GM23338 (cell line): ENCODE measurements around the gene MYCL. TPM values are rescaled to one million over a fixed set of nuclear protein-coding genes. Genes with fewer than 3 reads are reported as not detected.

ENCODE experiments used
- ATAC-seq: fragments of 200-7000 bp; cut with Tn5 transposase; 3 replicates; pipeline ENCODE4 v1.9.1; 2020
- DNase-seq: peaks from one replicate; pipeline ENCODE4 v3.0.0-alpha.2; 2015; ENCODE audit warnings: low spot score
- H2AFZ ChIP-seq: fragments of 200-600 bp; sonication (generic); 2 replicates; pipeline ENCODE4 v1.8.0; 2016; ENCODE audit warnings: antibody characterized with exemption, mild to moderate bottlenecking, moderate library complexity
- H3F3A ChIP-seq: fragments of 200-600 bp; sonication (generic); replicated peaks from 2 replicates; pipeline ENCODE4 v1.8.0; 2017; ENCODE audit warnings: antibody characterized with exemption, mixed run types, low read depth
- H3K27ac ChIP-seq: fragments of 200-600 bp; sonication (generic); 2 replicates; pipeline ENCODE4 v1.6.1; 2016; ENCODE audit warnings: low read depth
- H3K27me3 ChIP-seq: fragments of 200-600 bp; sonication (generic); 2 replicates; pipeline ENCODE4 v1.8.0; 2016; ENCODE audit warnings: mild to moderate bottlenecking, mixed run types, moderate library complexity; ENCODE audit not compliant: insufficient read depth
- H3K36me3 ChIP-seq: fragments of 200-600 bp; sonication (generic); 2 replicates; pipeline ENCODE4 v1.8.0; 2016; ENCODE audit warnings: mild to moderate bottlenecking; ENCODE audit not compliant: insufficient read depth
- H3K4me1 ChIP-seq: fragments of 200-600 bp; sonication (generic); 2 replicates; pipeline ENCODE4 v1.8.0; 2016; ENCODE audit warnings: mild to moderate bottlenecking, moderate library complexity; ENCODE audit not compliant: insufficient read depth
- H3K4me2 ChIP-seq: fragments of 200-600 bp; sonication (generic); 2 replicates; pipeline ENCODE4 v1.7.1; 2017; ENCODE audit warnings: mixed run types
- H3K4me3 ChIP-seq: fragments of 200-600 bp; sonication (generic); 2 replicates; pipeline ENCODE4 v1.6.1; 2016; ENCODE audit warnings: mixed run types
- H3K79me2 ChIP-seq: fragments of 200-600 bp; sonication (generic); replicated peaks from 2 replicates; pipeline ENCODE4 v1.8.0; 2017; ENCODE audit warnings: mild to moderate bottlenecking; ENCODE audit not compliant: insufficient read depth
- H3K9me2 ChIP-seq: fragments of 200-600 bp; sonication (generic); 2 replicates; pipeline ENCODE4 v1.8.0; 2017; ENCODE audit not compliant: insufficient read depth
- H4K20me1 ChIP-seq: fragments of 200-600 bp; sonication (generic); replicated peaks from 2 replicates; pipeline ENCODE4 v1.8.0; 2017; ENCODE audit warnings: mild to moderate bottlenecking; ENCODE audit not compliant: insufficient read depth
- H3K27ac Mint-ChIP-seq: 2 replicates; pipeline ENCODE4 v1.8.0; 2020; ENCODE audit warnings: inconsistent platforms, mild to moderate bottlenecking, moderate library complexity, mixed read lengths
- H3K27me3 Mint-ChIP-seq: 3 replicates; pipeline ENCODE4 v1.8.0; 2022; ENCODE audit warnings: low read depth, mild to moderate bottlenecking, moderate library complexity, mixed read lengths, inconsistent platforms; ENCODE audit not compliant: insufficient read depth, poor library complexity
- H3K36me3 Mint-ChIP-seq: 3 replicates; pipeline ENCODE4 v1.8.0; 2021; ENCODE audit warnings: low read depth, mild to moderate bottlenecking, inconsistent platforms, moderate library complexity, mixed read lengths
- H3K4me1 Mint-ChIP-seq: 3 replicates; pipeline ENCODE4 v1.8.0; 2020; ENCODE audit warnings: mild to moderate bottlenecking, inconsistent platforms, mixed read lengths
- H3K4me3 Mint-ChIP-seq: 3 replicates; pipeline ENCODE4 v1.8.0; 2021; ENCODE audit warnings: moderate library complexity, mild to moderate bottlenecking, inconsistent platforms, mixed read lengths
- H3K9me3 Mint-ChIP-seq: 3 replicates; pipeline ENCODE4 v1.8.0; 2020; ENCODE audit warnings: moderate library complexity, mild to moderate bottlenecking, inconsistent platforms, mixed read lengths
- CREB1 ChIP-seq: fragments of 250-450 bp; sonication (Bioruptor Pico); IDR thresholded peaks from 2 replicates; pipeline ENCODE4 v1.5.0; 2020; ENCODE audit warnings: low read depth, mild to moderate bottlenecking, moderate library complexity
- CTCF ChIP-seq, 2 experiments: fragments of 200-600 bp in 1 of 2; sonication (generic) in 1 of 2; conservative IDR thresholded peaks; 2 replicates each; pipeline versions ENCODE4 v1.5.1 to v1.6.1; 2016 to 2017; ENCODE audit warnings: antibody characterized with exemption in 2 of 2, low read depth in 2 of 2, mild to moderate bottlenecking in 2 of 2, moderate library complexity in 1 of 2
- ETS1 ChIP-seq: IDR thresholded peaks from 2 replicates; pipeline ENCODE4 v1.6.1; 2016; ENCODE audit warnings: antibody characterized with exemption
- EZH2 ChIP-seq: fragments of 200-600 bp; sonication (generic); IDR thresholded peaks from one replicate; pipeline ENCODE4 v1.8.0; 2017; ENCODE audit warnings: antibody characterized with exemption, mild to moderate bottlenecking, low read depth; ENCODE audit not compliant: unreplicated experiment
- EZH2phosphoT487 ChIP-seq: fragments of 200-600 bp; sonication (generic); IDR thresholded peaks from one replicate; pipeline ENCODE4 v1.8.1; 2018; ENCODE audit warnings: antibody characterized with exemption; ENCODE audit not compliant: unreplicated experiment
- JUNB ChIP-seq: IDR thresholded peaks from one replicate; pipeline ENCODE4 v1.6.1; 2016; ENCODE audit warnings: antibody characterized with exemption; ENCODE audit not compliant: unreplicated experiment
- NANOG ChIP-seq: IDR thresholded peaks from 2 replicates; pipeline ENCODE4 v1.6.1; 2016; ENCODE audit warnings: antibody characterized with exemption, borderline replicate concordance
- POLR2AphosphoS5 ChIP-seq: IDR thresholded peaks from 2 replicates; pipeline ENCODE4 v1.6.1; 2016; ENCODE audit warnings: antibody characterized with exemption, low read depth
- STAT1 ChIP-seq: IDR thresholded peaks from one replicate; pipeline ENCODE4 v1.6.1; 2016; ENCODE audit warnings: antibody characterized with exemption; ENCODE audit not compliant: unreplicated experiment
- ZNF114 ChIP-seq: fragments of 250-450 bp; sonication (Bioruptor Pico); IDR thresholded peaks from 2 replicates; pipeline ENCODE4 v1.5.0; 2020; ENCODE audit warnings: mild to moderate bottlenecking, moderate library complexity
- ZNF331 ChIP-seq: fragments of 250-450 bp; sonication (Bioruptor Pico); IDR thresholded peaks from 2 replicates; pipeline ENCODE4 v1.5.0; 2020; ENCODE audit warnings: low read depth, mild to moderate bottlenecking, moderate library complexity
- ZNF462 ChIP-seq: fragments of 250-450 bp; sonication (Bioruptor Pico); IDR thresholded peaks from 2 replicates; pipeline ENCODE4 v1.5.0; 2020; ENCODE audit warnings: mild to moderate bottlenecking, moderate library complexity
- polyA plus RNA-seq: library from polyadenylated mRNA; unstranded; fragments of >200 nt; fragmentation: Nextera tagmentation; extraction: Ambion mirVana; gene quantifications from 2 replicates; pipeline ENCODE4 v1.2.1, GENCODE V29; 2016
- total RNA-seq: library from RNA; depleted of rRNA; stranded (reverse); fragments of >200 nt; shearing (Covaris generic); gene quantifications from 2 replicates; pipeline ENCODE4 v1.2.3, GENCODE V29; 2014
- TF ChIP-seq, protein P1 (sequence below): IDR thresholded peaks from one replicate; pipeline ENCODE4 v1.6.1; 2018; ENCODE audit warnings: antibody characterized with exemption; ENCODE audit not compliant: unreplicated experiment

MYCL gene
- total and polyA plus RNA-seq, 2 experiments from 2014 or later: 8.2 to 41.1 TPM

DNA sequence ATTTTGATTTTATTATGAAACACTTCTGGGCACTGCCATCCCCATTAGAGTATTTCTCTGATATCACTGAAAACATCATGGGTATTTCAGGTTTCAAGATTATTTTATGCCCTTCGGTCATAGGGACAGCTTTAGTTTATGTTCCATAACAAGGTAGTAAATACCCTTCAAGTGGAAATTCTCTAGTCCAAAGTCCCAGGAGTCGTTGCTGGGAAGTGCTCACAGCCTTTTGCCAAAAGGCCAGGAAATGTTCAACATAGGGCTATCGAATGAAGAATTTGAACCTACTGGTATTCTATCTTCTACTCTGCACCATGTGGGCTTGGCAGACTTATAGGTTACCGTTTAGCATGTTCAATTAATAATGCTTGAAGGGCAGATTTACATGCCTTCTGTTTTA lies 45.5 kb upstream of the MYCL start:
- DNase-seq: no peak
- Histone ChIP-seq H3K79me2 (no peaks in the 10 kb centered on the region), H2AFZ (no peak overlapping the region), H3K4me2 (no peak overlapping the region), H3K4me1 (peaks cover 29% of the 10 kb centered on the region), H3K36me3 (no peaks in the 10 kb centered on the region), H4K20me1 (no peaks in the 10 kb centered on the region), H3K27ac (no peak overlapping the region), H3K27me3 (no peaks in the 10 kb centered on the region), H3K9me2 (no peaks in the 10 kb centered on the region), H3K4me3 (no peak overlapping the region), H3F3A (no peaks in the 10 kb centered on the region)
- 0 out of 3 replicates have a peak, but pooled peaks cover 4% of the 10 kb centered on the region for H3K9me3 Mint-ChIP-seq
- no peak overlapping the region for H3K27ac Mint-ChIP-seq
- no peak for TF ChIP-seq EZH2phosphoT487
- TF ChIP-seq ZNF331: no peak
- no peak for TF ChIP-seq NANOG
- no peak for TF ChIP-seq JUNB
- no peak for TF ChIP-seq CTCF (conservative IDR thresholded peaks at IDR 0.05; ENCODE audit: low read depth in 2 of 2)
- no peak for TF ChIP-seq STAT1
- TF ChIP-seq POLR2AphosphoS5: no peak
- TF ChIP-seq ZNF114: no peak
- no peak for TF ChIP-seq ZNF462 (CRISPR knock-in tag)
- TF ChIP-seq CREB1 (CRISPR knock-in tag): no peak
- TF ChIP-seq, protein P1, sequence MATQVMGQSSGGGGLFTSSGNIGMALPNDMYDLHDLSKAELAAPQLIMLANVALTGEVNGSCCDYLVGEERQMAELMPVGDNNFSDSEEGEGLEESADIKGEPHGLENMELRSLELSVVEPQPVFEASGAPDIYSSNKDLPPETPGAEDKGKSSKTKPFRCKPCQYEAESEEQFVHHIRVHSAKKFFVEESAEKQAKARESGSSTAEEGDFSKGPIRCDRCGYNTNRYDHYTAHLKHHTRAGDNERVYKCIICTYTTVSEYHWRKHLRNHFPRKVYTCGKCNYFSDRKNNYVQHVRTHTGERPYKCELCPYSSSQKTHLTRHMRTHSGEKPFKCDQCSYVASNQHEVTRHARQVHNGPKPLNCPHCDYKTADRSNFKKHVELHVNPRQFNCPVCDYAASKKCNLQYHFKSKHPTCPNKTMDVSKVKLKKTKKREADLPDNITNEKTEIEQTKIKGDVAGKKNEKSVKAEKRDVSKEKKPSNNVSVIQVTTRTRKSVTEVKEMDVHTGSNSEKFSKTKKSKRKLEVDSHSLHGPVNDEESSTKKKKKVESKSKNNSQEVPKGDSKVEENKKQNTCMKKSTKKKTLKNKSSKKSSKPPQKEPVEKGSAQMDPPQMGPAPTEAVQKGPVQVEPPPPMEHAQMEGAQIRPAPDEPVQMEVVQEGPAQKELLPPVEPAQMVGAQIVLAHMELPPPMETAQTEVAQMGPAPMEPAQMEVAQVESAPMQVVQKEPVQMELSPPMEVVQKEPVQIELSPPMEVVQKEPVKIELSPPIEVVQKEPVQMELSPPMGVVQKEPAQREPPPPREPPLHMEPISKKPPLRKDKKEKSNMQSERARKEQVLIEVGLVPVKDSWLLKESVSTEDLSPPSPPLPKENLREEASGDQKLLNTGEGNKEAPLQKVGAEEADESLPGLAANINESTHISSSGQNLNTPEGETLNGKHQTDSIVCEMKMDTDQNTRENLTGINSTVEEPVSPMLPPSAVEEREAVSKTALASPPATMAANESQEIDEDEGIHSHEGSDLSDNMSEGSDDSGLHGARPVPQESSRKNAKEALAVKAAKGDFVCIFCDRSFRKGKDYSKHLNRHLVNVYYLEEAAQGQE: no peak
- no peak for TF ChIP-seq EZH2
- no peak for TF ChIP-seq ETS1
- H3K27me3 Mint-ChIP-seq: peaks cover 5% of the 10 kb centered on the region
- H3K36me3 Mint-ChIP-seq: no peaks in the 10 kb centered on the region; the same call in 2 of the 3 replicates
- ATAC-seq: no peak
- peaks cover 25% of the 10 kb centered on the region for H3K4me1 Mint-ChIP-seq
- no peak overlapping the region for H3K4me3 Mint-ChIP-seq
